ENCODE results near the gene AGK. TPM values are rescaled to one million over a fixed set of nuclear protein-coding genes. Genes with fewer than 3 reads are reported as not detected.

The AGK gene
- total RNA-seq (2022; extraction: Qiagen RNA extraction): 26.8 to 33.3 TPM (median 31.8 TPM) in 5 replicates

GRCh38 chr7:141551094-141551781, at the start of gene AGK:
Gene AGK (plus strand): TSS chr7:141551410. CDS start chr7:141555467, 4,057 bp downstream.

GRCh38 chr7:141702047-141702567, 150.9 kb downstream of the AGK start, which contains the start of gene DENND11:
Gene DENND11 (minus strand): TSS chr7:141702166. CDS start chr7:141702153, 13 bp downstream.

Other genes starting within 250 kb of the AGK start
- 4.6 to 6.8 TPM (median 6.1 TPM) in 5 replicates for gene DENND11, start 150.8 kb downstream of the AGK start, total RNA-seq (2022; extraction: Qiagen RNA extraction)
- not detected in 5 replicates for gene WEE2, start 156.9 kb downstream of the AGK start, total RNA-seq (2022; extraction: Qiagen RNA extraction)
- gene SSBP1, start 186.9 kb downstream of the AGK start, total RNA-seq (2022; extraction: Qiagen RNA extraction): 280 to 363 TPM (median 299 TPM) in 5 replicates
- gene TAS2R3, start 212.7 kb downstream of the AGK start, total RNA-seq (2022; extraction: Qiagen RNA extraction): 0.10 TPM in 1 of 5 replicates, not detected in the others
- 0.11 to 0.17 TPM (median 0.11 TPM) in 5 replicates for gene TAS2R4, start 225.3 kb downstream of the AGK start, total RNA-seq (2022; extraction: Qiagen RNA extraction)
- gene TAS2R5, start 238.8 kb downstream of the AGK start, total RNA-seq (2022; extraction: Qiagen RNA extraction): 0.26 to 0.50 TPM (median 0.43 TPM) in 5 replicates